Measurements from ENCODE around the gene COL6A5. TPM values are rescaled to one million over a fixed set of nuclear protein-coding genes. Genes with fewer than 3 reads are reported as not detected.
"Not testable (repeated sequence)": the region's sequence is repeated elsewhere in the genome, so short reads cannot be mapped to it uniquely, and the experiment has no call there.

Gene COL6A5, protein sequence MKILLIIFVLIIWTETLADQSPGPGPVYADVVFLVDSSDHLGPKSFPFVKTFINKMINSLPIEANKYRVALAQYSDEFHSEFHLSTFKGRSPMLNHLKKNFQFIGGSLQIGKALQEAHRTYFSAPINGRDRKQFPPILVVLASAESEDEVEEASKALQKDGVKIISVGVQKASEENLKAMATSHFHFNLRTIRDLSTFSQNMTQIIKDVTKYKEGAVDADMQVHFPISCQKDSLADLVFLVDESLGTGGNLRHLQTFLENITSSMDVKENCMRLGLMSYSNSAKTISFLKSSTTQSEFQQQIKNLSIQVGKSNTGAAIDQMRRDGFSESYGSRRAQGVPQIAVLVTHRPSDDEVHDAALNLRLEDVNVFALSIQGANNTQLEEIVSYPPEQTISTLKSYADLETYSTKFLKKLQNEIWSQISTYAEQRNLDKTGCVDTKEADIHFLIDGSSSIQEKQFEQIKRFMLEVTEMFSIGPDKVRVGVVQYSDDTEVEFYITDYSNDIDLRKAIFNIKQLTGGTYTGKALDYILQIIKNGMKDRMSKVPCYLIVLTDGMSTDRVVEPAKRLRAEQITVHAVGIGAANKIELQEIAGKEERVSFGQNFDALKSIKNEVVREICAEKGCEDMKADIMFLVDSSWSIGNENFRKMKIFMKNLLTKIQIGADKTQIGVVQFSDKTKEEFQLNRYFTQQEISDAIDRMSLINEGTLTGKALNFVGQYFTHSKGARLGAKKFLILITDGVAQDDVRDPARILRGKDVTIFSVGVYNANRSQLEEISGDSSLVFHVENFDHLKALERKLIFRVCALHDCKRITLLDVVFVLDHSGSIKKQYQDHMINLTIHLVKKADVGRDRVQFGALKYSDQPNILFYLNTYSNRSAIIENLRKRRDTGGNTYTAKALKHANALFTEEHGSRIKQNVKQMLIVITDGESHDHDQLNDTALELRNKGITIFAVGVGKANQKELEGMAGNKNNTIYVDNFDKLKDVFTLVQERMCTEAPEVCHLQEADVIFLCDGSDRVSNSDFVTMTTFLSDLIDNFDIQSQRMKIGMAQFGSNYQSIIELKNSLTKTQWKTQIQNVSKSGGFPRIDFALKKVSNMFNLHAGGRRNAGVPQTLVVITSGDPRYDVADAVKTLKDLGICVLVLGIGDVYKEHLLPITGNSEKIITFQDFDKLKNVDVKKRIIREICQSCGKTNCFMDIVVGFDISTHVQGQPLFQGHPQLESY (N-terminal part only)
- total RNA-seq, result 6.1 TPM
- 5.0 TPM for polyA plus RNA-seq

GRCh38 chr3:130345487-130346079 is at the start of gene COL6A5:
Gene COL6A5, plus strand, starts transcription at chr3:130345672. Its CDS starts 27,967 bp downstream, at chr3:130373639.
- Histone ChIP-seq H3K4me1 (ENCODE audit: insufficient read depth) (no peaks in the 10 kb centered on the region), H3K4me3 (ENCODE audit: low read depth, low read length) (no peak within 1 kb of the TSS), H3K27ac (ENCODE audit: low read depth) (no peak within 1 kb of the TSS), H3K36me3 (ENCODE audit: insufficient read depth) (no peaks in the 10 kb centered on the region)
- peak; percentile 5 for DNase-seq (ENCODE audit: extremely low spot score)
- 1% methylated on average over 40 of the region's 41 CpGs for WGBS

GRCh38 chr3:130299531-130299930 is 45.9 kb upstream of the COL6A5 start:
- H3K4me1 ChIP-seq (ENCODE audit: insufficient read depth), result no peaks in the 10 kb centered on the region
- H3K36me3 ChIP-seq (ENCODE audit: insufficient read depth), result no peaks in the 10 kb centered on the region
- no peak overlapping the region for H3K27ac ChIP-seq (ENCODE audit: low read depth)
- H3K4me3 ChIP-seq (ENCODE audit: low read depth, low read length), result no peak overlapping the region
- DNase-seq (ENCODE audit: extremely low spot score), result no peak
- WGBS, result 56% methylated on average over 2 of the region's 2 CpGs

- WGBS, result 93% methylated on average over 11 of the region's 11 CpGs
- Histone ChIP-seq H3K4me1 (ENCODE audit: insufficient read depth) (no peaks in the 10 kb centered on the region), H3K4me3 (ENCODE audit: low read depth, low read length) (no peak overlapping the region), H3K27ac (ENCODE audit: low read depth) (no peak overlapping the region), H3K36me3 (ENCODE audit: insufficient read depth) (no peaks in the 10 kb centered on the region)
- DNase-seq (ENCODE audit: extremely low spot score), result no peak
These were observed 44.6 kb upstream of the COL6A5 start for GRCh38 chr3:130300888-130301287.

GRCh38 chr3:130310109-130310508 is 35.4 kb upstream of the COL6A5 start:
- Histone ChIP-seq H3K4me3 (ENCODE audit: low read depth, low read length) (no peak overlapping the region), H3K27ac (ENCODE audit: low read depth) (no peak overlapping the region), H3K4me1 (ENCODE audit: insufficient read depth) (no peaks in the 10 kb centered on the region), H3K36me3 (ENCODE audit: insufficient read depth) (no peaks in the 10 kb centered on the region)
- no peak for DNase-seq (ENCODE audit: extremely low spot score)
- 69% methylated on average over 4 of the region's 4 CpGs for WGBS

GRCh38 chr3:130312374-130312773 is 33.1 kb upstream of the COL6A5 start:
- H3K4me3 ChIP-seq (ENCODE audit: low read depth, low read length), result no peak overlapping the region
- no peak overlapping the region for H3K27ac ChIP-seq (ENCODE audit: low read depth)
- DNase-seq (ENCODE audit: extremely low spot score), result no peak
- no peaks in the 10 kb centered on the region for H3K36me3 ChIP-seq (ENCODE audit: insufficient read depth)
- no peaks in the 10 kb centered on the region for H3K4me1 ChIP-seq (ENCODE audit: insufficient read depth)

- no peak overlapping the region for H3K27ac ChIP-seq (ENCODE audit: low read depth)
- DNase-seq (ENCODE audit: extremely low spot score), result peak; percentile 36
- 25% methylated on average over 2 of the region's 2 CpGs for WGBS
- no peaks in the 10 kb centered on the region for H3K36me3 ChIP-seq (ENCODE audit: insufficient read depth)
- H3K4me3 ChIP-seq (ENCODE audit: low read depth, low read length), result no peak overlapping the region
- no peaks in the 10 kb centered on the region for H3K4me1 ChIP-seq (ENCODE audit: insufficient read depth)
These were observed 29.3 kb upstream of the COL6A5 start for GRCh38 chr3:130316169-130316568.

DNA sequence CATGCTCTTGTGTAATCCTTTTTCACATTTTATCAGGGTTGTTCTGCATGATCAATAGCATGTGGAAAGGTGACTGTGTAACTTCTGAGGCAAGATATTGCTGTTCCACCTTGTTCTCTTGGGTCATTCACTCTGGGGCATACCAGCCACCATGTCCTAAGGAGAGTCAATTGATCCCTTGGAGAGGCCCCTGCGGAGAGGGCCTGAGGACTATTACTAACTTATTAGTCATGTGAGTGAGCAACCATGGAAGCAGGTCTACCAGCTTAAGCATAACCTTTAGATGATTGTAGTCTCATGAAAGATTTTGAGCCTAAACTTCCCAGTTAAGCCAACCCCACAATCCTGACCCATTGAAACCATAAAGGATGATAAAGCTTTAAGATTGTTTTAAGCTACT is 22.0 kb upstream of the COL6A5 start:
- no peak overlapping the region for H3K4me3 ChIP-seq (ENCODE audit: low read depth, low read length)
- DNase-seq (ENCODE audit: extremely low spot score), result no peak
- no peaks in the 10 kb centered on the region for H3K36me3 ChIP-seq (ENCODE audit: insufficient read depth)
- 90% methylated on average over 1 of the region's 1 CpG for WGBS
- no peaks in the 10 kb centered on the region for H3K4me1 ChIP-seq (ENCODE audit: insufficient read depth)
- no peak overlapping the region for H3K27ac ChIP-seq (ENCODE audit: low read depth)

- no peaks in the 10 kb centered on the region for H3K4me1 ChIP-seq (ENCODE audit: insufficient read depth)
- WGBS, result 46% methylated on average over 1 of the region's 1 CpG
- no peaks in the 10 kb centered on the region for H3K36me3 ChIP-seq (ENCODE audit: insufficient read depth)
- DNase-seq (ENCODE audit: extremely low spot score), result no peak
- H3K4me3 ChIP-seq (ENCODE audit: low read depth, low read length), result no peak overlapping the region
- no peak overlapping the region for H3K27ac ChIP-seq (ENCODE audit: low read depth)
These were observed 4.7 kb upstream of the COL6A5 start for GRCh38 chr3:130340766-130341165.

DNA sequence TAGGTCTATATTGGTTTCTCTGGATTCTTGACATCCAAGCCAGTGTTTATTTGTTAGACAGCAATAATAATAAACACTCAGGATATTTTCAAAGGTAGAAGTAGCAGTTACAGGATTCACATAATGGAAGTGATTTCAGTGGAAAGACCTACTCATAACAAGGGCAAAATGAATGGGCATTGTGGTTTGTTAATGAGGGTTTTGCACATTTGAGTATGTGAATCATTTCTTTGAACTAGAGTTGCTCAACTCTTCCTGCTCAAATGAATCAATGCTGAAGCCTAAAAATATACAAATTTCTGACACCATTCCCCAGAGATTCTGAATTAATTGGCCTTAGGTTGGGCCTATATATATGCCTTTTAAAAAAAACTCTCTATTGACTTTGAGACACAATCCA is 4.1 kb upstream of the COL6A5 start:
- Histone ChIP-seq H3K27ac (ENCODE audit: low read depth) (no peak overlapping the region), H3K36me3 (ENCODE audit: insufficient read depth) (no peaks in the 10 kb centered on the region), H3K4me1 (ENCODE audit: insufficient read depth) (no peaks in the 10 kb centered on the region), H3K4me3 (ENCODE audit: low read depth, low read length) (no peak overlapping the region)
- no peak for DNase-seq (ENCODE audit: extremely low spot score)

- Histone ChIP-seq H3K4me1 (ENCODE audit: insufficient read depth) (no peaks in the 10 kb centered on the region), H3K27ac (ENCODE audit: low read depth) (no peak overlapping the region), H3K36me3 (ENCODE audit: insufficient read depth) (no peaks in the 10 kb centered on the region), H3K4me3 (ENCODE audit: low read depth, low read length) (no peak overlapping the region)
- no peak for DNase-seq (ENCODE audit: extremely low spot score)
- WGBS, result 85% methylated on average over 4 of the region's 4 CpGs
These were observed 3.6 kb upstream of the COL6A5 start for GRCh38 chr3:130341882-130342281.

- Histone ChIP-seq H3K4me1 (ENCODE audit: insufficient read depth) (no peaks in the 10 kb centered on the region), H3K27ac (ENCODE audit: low read depth) (no peak overlapping the region), H3K36me3 (ENCODE audit: insufficient read depth) (no peaks in the 10 kb centered on the region), H3K4me3 (ENCODE audit: low read depth, low read length) (no peak overlapping the region)
- DNase-seq (ENCODE audit: extremely low spot score), result no peak
- 65% methylated on average over 7 of the region's 7 CpGs for WGBS
These were observed 2.4 kb upstream of the COL6A5 start for GRCh38 chr3:130342821-130343661.

- not testable (repeated sequence) for H3K4me1 ChIP-seq (ENCODE audit: insufficient read depth); H3K36me3 ChIP-seq (ENCODE audit: insufficient read depth); DNase-seq (ENCODE audit: extremely low spot score); H3K4me3 ChIP-seq (ENCODE audit: low read depth, low read length); H3K27ac ChIP-seq (ENCODE audit: low read depth)
- WGBS, result 96% methylated on average over 2 of the region's 2 CpGs
These were observed 2.8 kb downstream of the COL6A5 start for GRCh38 chr3:130348258-130348657.
